Neural cell (in vitro differentiated cells): Measurements from ENCODE around the gene INTS6. TPM values are rescaled to one million over a fixed set of nuclear protein-coding genes. Genes with fewer than 3 reads are reported as not detected.

ENCODE experiments used
- H2AFZ ChIP-seq: fragments of 200-600, 300-800 bp; sonication (generic), shearing (Covaris generic); 2 replicates; pipeline ENCODE4 v1.6.0; 2014; ENCODE audit warnings: low read depth, mild to moderate bottlenecking, antibody characterized with exemption, low read length, moderate library complexity
- H3F3A ChIP-seq: fragments of 200-600 bp; shearing (Covaris generic); 2 replicates; pipeline ENCODE4 v1.6.1; 2016; ENCODE audit warnings: mild to moderate bottlenecking, moderate library complexity, mixed read lengths, antibody characterized with exemption, low read length; ENCODE audit not compliant: insufficient read depth, poor library complexity, severe bottlenecking
- H3K27ac ChIP-seq: fragments of 200-600, 300-800 bp; sonication (generic), shearing (Covaris generic); 2 replicates; pipeline ENCODE4 v1.5.1; 2014; ENCODE audit warnings: mild to moderate bottlenecking, low read length, moderate library complexity
- H3K27me3 ChIP-seq: fragments of 300-800, 200-600 bp; sonication (generic), shearing (Covaris generic); 2 replicates; pipeline ENCODE4 v1.6.0; 2014; ENCODE audit warnings: mild to moderate bottlenecking, low read depth, low read length, moderate library complexity; ENCODE audit not compliant: insufficient read depth
- H3K36me3 ChIP-seq: fragments of 300-800, 200-600 bp; sonication (generic), shearing (Covaris generic); 2 replicates; pipeline ENCODE4 v1.5.1; 2014; ENCODE audit warnings: mild to moderate bottlenecking, antibody characterized with exemption, low read length, moderate library complexity; ENCODE audit not compliant: insufficient read depth
- H3K4me2 ChIP-seq: fragments of 300-800, 200-600 bp; sonication (generic), shearing (Covaris generic); 2 replicates; pipeline ENCODE4 v1.6.0; 2014; ENCODE audit warnings: mild to moderate bottlenecking, low read length
- H3K4me3 ChIP-seq: fragments of 300-800, 200-600 bp; sonication (generic), shearing (Covaris generic); 2 replicates; pipeline ENCODE4 v1.5.1; 2014; ENCODE audit warnings: mild to moderate bottlenecking, low read length, moderate library complexity
- H3K79me2 ChIP-seq: fragments of 200-600 bp; shearing (Covaris generic); replicated peaks from 2 replicates; pipeline ENCODE4 v1.6.0; 2014; ENCODE audit warnings: mild to moderate bottlenecking, low read length, moderate library complexity; ENCODE audit not compliant: insufficient read depth
- H3K9ac ChIP-seq: fragments of 300-800, 200-600 bp; sonication (generic), shearing (Covaris generic); 2 replicates; pipeline ENCODE4 v1.6.1; 2016; ENCODE audit warnings: mild to moderate bottlenecking, low read length, mixed read lengths
- H3K9me2 ChIP-seq: fragments of 200-600 bp; shearing (Covaris generic); 2 replicates; pipeline ENCODE4 v1.6.1; 2016; ENCODE audit warnings: mild to moderate bottlenecking, low read length, mixed read lengths; ENCODE audit not compliant: insufficient read depth
- H3K9me3 ChIP-seq: fragments of 200-600, 300-800 bp; sonication (generic), shearing (Covaris generic); 2 replicates; pipeline ENCODE4 v1.6.1; 2016; ENCODE audit warnings: mild to moderate bottlenecking, mixed run types, low read length, moderate library complexity, mixed read lengths
- H4K20me1 ChIP-seq: fragments of 200-600 bp; shearing (Covaris generic); 2 replicates; pipeline ENCODE4 v1.6.1; 2016; ENCODE audit warnings: mild to moderate bottlenecking, mixed run types; ENCODE audit not compliant: insufficient read depth
- EP300 ChIP-seq: fragments of 450-650 bp; conservative IDR thresholded peaks from 2 replicates; pipeline ENCODE4 v1.6.1; 2014; ENCODE audit warnings: antibody characterized with exemption, mild to moderate bottlenecking, moderate library complexity; ENCODE audit not compliant: poor library complexity, severe bottlenecking
- EZH2 ChIP-seq: fragments of 200-600, 300-800 bp; shearing (Covaris generic), sonication (generic); IDR thresholded peaks from 2 replicates; pipeline ENCODE4 v1.6.1; 2014; ENCODE audit warnings: antibody characterized with exemption, low read length, borderline replicate concordance, mild to moderate bottlenecking; ENCODE audit not compliant: insufficient read depth, poor library complexity, severe bottlenecking
- MXI1 ChIP-seq: fragments of 450-650 bp; conservative IDR thresholded peaks from 2 replicates; pipeline ENCODE4 v1.6.1; 2014; ENCODE audit warnings: antibody characterized with exemption, mild to moderate bottlenecking; ENCODE audit not compliant: poor library complexity, severe bottlenecking
- POLR2AphosphoS5 ChIP-seq: IDR thresholded peaks from 2 replicates; pipeline ENCODE4 v1.6.1; 2012
- RAD21 ChIP-seq: fragments of 450-650 bp; conservative IDR thresholded peaks from 2 replicates; pipeline ENCODE4 v1.6.1; 2014; ENCODE audit warnings: antibody characterized with exemption, mild to moderate bottlenecking, moderate library complexity
- SMC3 ChIP-seq: fragments of 450-650 bp; conservative IDR thresholded peaks from 2 replicates; pipeline ENCODE4 v1.6.1; 2014; ENCODE audit warnings: antibody characterized with exemption, mild to moderate bottlenecking, moderate library complexity; ENCODE audit not compliant: poor library complexity
- TAF1 ChIP-seq: IDR thresholded peaks from 2 replicates; pipeline ENCODE4 v1.6.1; 2012; ENCODE audit warnings: low read depth
- polyA plus RNA-seq: library from polyadenylated mRNA; depleted of rRNA; stranded (reverse); fragments of >200 nt; gene quantifications from 2 replicates; pipeline ENCODE4 v1.2.3, GENCODE V29; 2014
- TF ChIP-seq, protein P1 (sequence below): fragments of 450-650 bp; IDR thresholded peaks from 2 replicates; pipeline ENCODE4 v1.5.1; 2014; ENCODE audit warnings: antibody characterized with exemption, mild to moderate bottlenecking, moderate library complexity; ENCODE audit not compliant: poor library complexity, severe bottlenecking
- TF ChIP-seq, protein P2 (sequence below): IDR thresholded peaks from 2 replicates; pipeline ENCODE4 v1.6.1; 2012; ENCODE audit warnings: borderline replicate concordance

Gene INTS6
- polyA plus RNA-seq, 1 donor from 2014 or later, result 22.6 TPM

DNA sequence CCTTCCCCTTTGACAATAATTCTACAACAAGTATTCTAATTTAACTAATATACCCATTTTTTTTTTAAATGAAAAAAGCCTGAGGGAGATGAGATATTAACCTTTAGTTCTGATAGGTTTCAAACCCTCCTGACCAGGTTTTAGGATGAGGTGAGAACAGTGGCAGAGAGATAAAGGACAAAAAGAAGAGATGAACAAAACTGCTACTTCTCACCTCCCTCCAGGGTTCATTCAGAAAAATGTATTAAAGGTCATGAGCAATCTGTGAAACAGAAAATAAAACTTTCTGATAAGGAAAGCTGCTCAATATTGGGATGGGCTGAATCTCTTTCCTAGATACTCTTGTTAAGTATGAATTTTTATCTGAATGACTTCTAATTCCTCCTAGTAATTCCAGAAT, 89.2 kb downstream of the INTS6 start:
- Histone ChIP-seq H3K4me3 (no peak overlapping the region), H3K36me3 (peaks cover 7% of the 10 kb centered on the region), H3K9me3 (no peaks in the 10 kb centered on the region), H3K4me2 (no peak overlapping the region), H4K20me1 (no peaks in the 10 kb centered on the region), H2AFZ (no peak overlapping the region), H3K79me2 (no peaks in the 10 kb centered on the region), H3K27me3 (no peaks in the 10 kb centered on the region), H3K9ac (no peak overlapping the region), H3K27ac (no peak overlapping the region), H3K9me2 (no peaks in the 10 kb centered on the region), H3F3A (no peaks in the 10 kb centered on the region)
- TF ChIP-seq EZH2 (no peak), POLR2AphosphoS5 (no peak), EP300 (no peak), SMC3 (no peak), RAD21 (no peak), MXI1 (no peak)
- TF ChIP-seq, protein P1, sequence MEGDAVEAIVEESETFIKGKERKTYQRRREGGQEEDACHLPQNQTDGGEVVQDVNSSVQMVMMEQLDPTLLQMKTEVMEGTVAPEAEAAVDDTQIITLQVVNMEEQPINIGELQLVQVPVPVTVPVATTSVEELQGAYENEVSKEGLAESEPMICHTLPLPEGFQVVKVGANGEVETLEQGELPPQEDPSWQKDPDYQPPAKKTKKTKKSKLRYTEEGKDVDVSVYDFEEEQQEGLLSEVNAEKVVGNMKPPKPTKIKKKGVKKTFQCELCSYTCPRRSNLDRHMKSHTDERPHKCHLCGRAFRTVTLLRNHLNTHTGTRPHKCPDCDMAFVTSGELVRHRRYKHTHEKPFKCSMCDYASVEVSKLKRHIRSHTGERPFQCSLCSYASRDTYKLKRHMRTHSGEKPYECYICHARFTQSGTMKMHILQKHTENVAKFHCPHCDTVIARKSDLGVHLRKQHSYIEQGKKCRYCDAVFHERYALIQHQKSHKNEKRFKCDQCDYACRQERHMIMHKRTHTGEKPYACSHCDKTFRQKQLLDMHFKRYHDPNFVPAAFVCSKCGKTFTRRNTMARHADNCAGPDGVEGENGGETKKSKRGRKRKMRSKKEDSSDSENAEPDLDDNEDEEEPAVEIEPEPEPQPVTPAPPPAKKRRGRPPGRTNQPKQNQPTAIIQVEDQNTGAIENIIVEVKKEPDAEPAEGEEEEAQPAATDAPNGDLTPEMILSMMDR, result no peak

DNA sequence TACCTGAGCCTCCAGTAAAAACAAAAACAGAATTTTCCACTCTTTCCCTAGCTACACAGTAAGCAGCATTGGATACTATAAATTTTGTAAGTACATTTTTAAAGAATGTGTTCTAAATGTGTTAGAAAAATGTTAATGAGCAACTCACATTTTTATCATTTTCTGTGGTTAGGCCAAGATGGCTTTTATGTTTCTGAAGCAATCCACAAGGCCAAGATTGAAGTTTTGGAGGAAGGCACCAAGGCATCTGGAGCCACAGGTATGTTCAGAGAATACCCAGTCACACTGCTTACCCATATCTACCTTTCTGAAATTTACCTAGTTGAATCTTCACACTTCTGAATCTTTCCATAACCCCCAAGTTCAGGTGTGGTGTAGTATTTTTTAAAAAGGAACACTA, 91.7 kb downstream of the INTS6 start:
- no peak overlapping the region for H3K4me2 ChIP-seq
- no peak overlapping the region for H3K4me3 ChIP-seq
- H3K36me3 ChIP-seq, result no peaks in the 10 kb centered on the region
- no peak overlapping the region for H3K9ac ChIP-seq
- H3K27me3 ChIP-seq, result no peaks in the 10 kb centered on the region
- H3K79me2 ChIP-seq, result no peaks in the 10 kb centered on the region
- TF ChIP-seq EZH2, result no peak
- no peak for TF ChIP-seq POLR2AphosphoS5
- no peak for TF ChIP-seq SMC3
- no peak for TF ChIP-seq TAF1
- TF ChIP-seq MXI1, result no peak
- TF ChIP-seq, protein P1, result no peak
- H2AFZ ChIP-seq, result no peak overlapping the region
- H3K27ac ChIP-seq, result no peak overlapping the region
- H3K9me2 ChIP-seq, result no peaks in the 10 kb centered on the region
- no peaks in the 10 kb centered on the region for H3K9me3 ChIP-seq
- H3F3A ChIP-seq, result no peaks in the 10 kb centered on the region
- H4K20me1 ChIP-seq, result no peaks in the 10 kb centered on the region

DNA sequence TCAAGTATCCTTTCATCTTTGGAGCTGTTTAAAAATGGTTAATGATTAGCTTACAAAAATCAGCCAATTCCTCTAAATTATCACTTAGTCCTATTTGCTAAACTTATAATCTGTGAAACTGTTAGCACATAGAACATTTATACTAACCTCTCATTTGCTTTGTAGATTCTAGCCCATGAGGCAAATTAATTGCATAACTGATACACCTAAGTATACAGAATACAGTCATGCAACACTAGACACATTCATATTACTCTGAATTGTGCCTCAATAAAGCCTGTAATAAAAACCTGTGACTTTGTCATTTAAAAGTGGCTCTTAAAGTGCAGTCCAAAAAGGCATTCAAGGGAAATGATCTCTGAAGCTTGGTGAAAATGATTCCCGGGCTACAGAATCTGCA, 92.3 kb downstream of the INTS6 start:
- no peaks in the 10 kb centered on the region for H3K27me3 ChIP-seq
- no peaks in the 10 kb centered on the region for H3K79me2 ChIP-seq
- H3K9me3 ChIP-seq, result no peaks in the 10 kb centered on the region
- H2AFZ ChIP-seq, result no peak overlapping the region
- no peaks in the 10 kb centered on the region for H3F3A ChIP-seq
- no peaks in the 10 kb centered on the region for H3K9me2 ChIP-seq
- no peaks in the 10 kb centered on the region for H3K36me3 ChIP-seq
- H3K9ac ChIP-seq, result no peak overlapping the region
- H3K4me3 ChIP-seq, result no peak overlapping the region
- TF ChIP-seq, protein P1, result no peak
- no peak for TF ChIP-seq RAD21
- no peak for TF ChIP-seq MXI1
- no peak for TF ChIP-seq EZH2
- no peak for TF ChIP-seq EP300
- TF ChIP-seq, protein P2, sequence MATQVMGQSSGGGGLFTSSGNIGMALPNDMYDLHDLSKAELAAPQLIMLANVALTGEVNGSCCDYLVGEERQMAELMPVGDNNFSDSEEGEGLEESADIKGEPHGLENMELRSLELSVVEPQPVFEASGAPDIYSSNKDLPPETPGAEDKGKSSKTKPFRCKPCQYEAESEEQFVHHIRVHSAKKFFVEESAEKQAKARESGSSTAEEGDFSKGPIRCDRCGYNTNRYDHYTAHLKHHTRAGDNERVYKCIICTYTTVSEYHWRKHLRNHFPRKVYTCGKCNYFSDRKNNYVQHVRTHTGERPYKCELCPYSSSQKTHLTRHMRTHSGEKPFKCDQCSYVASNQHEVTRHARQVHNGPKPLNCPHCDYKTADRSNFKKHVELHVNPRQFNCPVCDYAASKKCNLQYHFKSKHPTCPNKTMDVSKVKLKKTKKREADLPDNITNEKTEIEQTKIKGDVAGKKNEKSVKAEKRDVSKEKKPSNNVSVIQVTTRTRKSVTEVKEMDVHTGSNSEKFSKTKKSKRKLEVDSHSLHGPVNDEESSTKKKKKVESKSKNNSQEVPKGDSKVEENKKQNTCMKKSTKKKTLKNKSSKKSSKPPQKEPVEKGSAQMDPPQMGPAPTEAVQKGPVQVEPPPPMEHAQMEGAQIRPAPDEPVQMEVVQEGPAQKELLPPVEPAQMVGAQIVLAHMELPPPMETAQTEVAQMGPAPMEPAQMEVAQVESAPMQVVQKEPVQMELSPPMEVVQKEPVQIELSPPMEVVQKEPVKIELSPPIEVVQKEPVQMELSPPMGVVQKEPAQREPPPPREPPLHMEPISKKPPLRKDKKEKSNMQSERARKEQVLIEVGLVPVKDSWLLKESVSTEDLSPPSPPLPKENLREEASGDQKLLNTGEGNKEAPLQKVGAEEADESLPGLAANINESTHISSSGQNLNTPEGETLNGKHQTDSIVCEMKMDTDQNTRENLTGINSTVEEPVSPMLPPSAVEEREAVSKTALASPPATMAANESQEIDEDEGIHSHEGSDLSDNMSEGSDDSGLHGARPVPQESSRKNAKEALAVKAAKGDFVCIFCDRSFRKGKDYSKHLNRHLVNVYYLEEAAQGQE, result no peak
- no peak for TF ChIP-seq TAF1
- no peak for TF ChIP-seq POLR2AphosphoS5
- no peak for TF ChIP-seq SMC3
- H3K4me2 ChIP-seq, result no peak overlapping the region
- H4K20me1 ChIP-seq, result no peaks in the 10 kb centered on the region
- no peak overlapping the region for H3K27ac ChIP-seq
